Measurements from ENCODE around the gene OTUB2. TPM values are rescaled to one million over a fixed set of nuclear protein-coding genes. Genes with fewer than 3 reads are reported as not detected.

OTUB2 gene
- total RNA-seq, 1 experiment from 2014 or later, result 0.55 TPM

DNA sequence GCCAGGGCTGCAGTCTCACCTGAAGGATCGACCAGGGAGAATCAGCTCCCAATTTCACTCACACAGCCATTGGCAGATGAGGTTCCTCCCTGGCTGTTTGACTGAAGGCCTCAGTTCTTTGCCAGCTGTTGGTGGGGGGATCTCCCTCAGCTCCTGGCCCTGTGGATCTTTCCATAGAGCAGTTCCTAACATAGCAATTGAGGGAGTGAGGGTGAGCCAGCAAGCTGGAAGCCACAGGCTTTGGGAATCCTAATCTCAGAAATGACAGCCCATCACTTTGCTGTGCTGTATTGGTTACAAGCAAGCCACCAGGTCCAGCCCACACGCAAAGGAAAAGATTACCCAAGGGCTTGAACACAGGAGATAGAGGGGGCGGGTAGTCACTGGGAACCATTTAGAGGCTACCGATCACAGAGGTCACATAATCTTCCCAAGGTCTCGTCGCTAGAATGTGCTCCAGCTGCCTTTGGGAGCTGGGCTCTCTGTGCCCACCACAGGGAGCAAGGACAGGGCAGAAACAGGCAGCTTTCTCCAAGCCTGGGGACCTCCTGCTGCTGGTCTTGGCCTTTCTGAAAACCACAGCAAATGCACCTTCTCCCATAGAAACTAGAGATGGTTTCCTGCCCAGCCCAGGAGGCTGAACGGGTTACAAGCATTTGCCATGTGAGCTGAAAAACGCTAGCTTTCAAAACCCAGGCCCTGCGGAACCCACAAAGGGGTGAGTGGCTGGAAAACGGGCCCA, 4.6 kb upstream of the OTUB2 start:
- intact Hi-C loops (cut with micrococcal nuclease; ENCODE audit: unreplicated experiment), result no loop called here
- no TSS peak for BruUV-seq (replicated peaks)
- no peak overlapping the region for H2AFZ ChIP-seq
- H3K4me1 ChIP-seq (replicated peaks; ENCODE audit: insufficient read depth), result peaks cover 29% of the 10 kb centered on the region
- no peaks in the 10 kb centered on the region for H3K36me3 ChIP-seq (ENCODE audit: low read depth)
- no peaks in the 10 kb centered on the region for H3K79me2 ChIP-seq (ENCODE audit: low read depth)
- POLR2A ChIA-PET (ENCODE audit: unreplicated experiment), result no interaction called here
- DNase-seq, result no peak
- no peak for TF ChIP-seq EZH2 (IDR thresholded peaks at IDR 0.05; ENCODE audit: low read depth)
- TF ChIP-seq, protein P1, sequence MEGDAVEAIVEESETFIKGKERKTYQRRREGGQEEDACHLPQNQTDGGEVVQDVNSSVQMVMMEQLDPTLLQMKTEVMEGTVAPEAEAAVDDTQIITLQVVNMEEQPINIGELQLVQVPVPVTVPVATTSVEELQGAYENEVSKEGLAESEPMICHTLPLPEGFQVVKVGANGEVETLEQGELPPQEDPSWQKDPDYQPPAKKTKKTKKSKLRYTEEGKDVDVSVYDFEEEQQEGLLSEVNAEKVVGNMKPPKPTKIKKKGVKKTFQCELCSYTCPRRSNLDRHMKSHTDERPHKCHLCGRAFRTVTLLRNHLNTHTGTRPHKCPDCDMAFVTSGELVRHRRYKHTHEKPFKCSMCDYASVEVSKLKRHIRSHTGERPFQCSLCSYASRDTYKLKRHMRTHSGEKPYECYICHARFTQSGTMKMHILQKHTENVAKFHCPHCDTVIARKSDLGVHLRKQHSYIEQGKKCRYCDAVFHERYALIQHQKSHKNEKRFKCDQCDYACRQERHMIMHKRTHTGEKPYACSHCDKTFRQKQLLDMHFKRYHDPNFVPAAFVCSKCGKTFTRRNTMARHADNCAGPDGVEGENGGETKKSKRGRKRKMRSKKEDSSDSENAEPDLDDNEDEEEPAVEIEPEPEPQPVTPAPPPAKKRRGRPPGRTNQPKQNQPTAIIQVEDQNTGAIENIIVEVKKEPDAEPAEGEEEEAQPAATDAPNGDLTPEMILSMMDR (conservative IDR thresholded peaks at IDR 0.05), result no peak
- no peak overlapping the region for H3K4me2 ChIP-seq
- H3K9me2 ChIP-seq (ENCODE audit: insufficient read depth), result no peaks in the 10 kb centered on the region
- H3K27ac ChIP-seq, result no peak overlapping the region
- H4K20me1 ChIP-seq (ENCODE audit: insufficient read depth), result no peaks in the 10 kb centered on the region
- no peak overlapping the region for H3K4me3 ChIP-seq
- CTCF ChIA-PET, result no interaction called here
- peaks cover 4% of the 10 kb centered on the region; the same call in 1 of the 2 replicates for H3F3A ChIP-seq (ENCODE audit: insufficient read depth, low read depth)
- no peaks in the 10 kb centered on the region for H3K27me3 ChIP-seq (ENCODE audit: insufficient read depth, low read depth)
- H3K9me3 ChIP-seq (ENCODE audit: insufficient read depth, low read depth), result no peaks in the 10 kb centered on the region

DNA sequence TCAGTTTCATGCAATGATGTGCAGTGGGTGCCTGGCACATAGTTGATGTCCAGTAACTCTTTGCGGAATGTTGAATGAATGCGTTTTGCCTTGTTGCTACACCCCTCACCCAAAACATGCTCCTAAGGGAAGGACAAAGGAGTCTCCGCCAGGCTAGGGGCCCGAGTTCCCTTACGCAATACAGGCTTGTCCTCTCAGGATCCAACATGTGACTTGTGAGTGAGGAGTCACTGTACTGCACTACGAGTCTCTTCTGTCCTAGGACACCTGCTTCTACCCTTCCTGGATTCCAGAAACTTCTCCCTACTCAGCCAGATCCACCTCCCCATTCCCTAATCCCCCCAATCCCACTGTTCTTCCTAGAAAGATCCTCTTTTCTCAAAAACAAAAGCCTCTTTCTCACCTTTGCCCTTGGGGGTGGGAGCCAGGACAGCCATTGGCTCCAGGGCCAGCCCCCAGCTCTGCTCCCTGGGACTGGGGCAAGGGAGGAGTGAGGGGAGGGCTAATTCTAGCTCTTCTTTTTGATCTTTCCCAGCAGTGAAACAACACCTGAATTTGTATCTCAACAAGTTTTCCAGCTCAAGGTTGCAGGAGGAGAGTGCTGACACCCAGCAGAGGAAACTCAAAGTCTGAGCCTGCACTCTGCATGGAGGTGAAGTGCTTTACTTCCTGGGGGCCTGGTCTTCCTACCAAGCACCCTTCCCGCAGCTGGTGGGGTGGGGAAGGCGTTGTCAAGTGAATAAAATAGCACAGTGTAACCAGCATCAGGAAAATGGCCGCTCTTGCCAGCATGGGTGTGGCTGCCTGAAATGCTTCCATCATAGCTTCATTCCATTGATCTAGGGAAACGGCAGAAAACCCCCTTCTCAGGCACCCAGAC, 3.4 kb upstream of the OTUB2 start:
- intact Hi-C loops (cut with micrococcal nuclease; ENCODE audit: unreplicated experiment), result no loop called here
- Histone ChIP-seq H3K27me3 (ENCODE audit: insufficient read depth, low read depth) (no peaks in the 10 kb centered on the region), H3K9me2 (ENCODE audit: insufficient read depth) (no peaks in the 10 kb centered on the region), H3F3A (ENCODE audit: insufficient read depth, low read depth) (peaks cover 13% of the 10 kb centered on the region; the same call in 1 of the 2 replicates), H3K9me3 (ENCODE audit: insufficient read depth, low read depth) (no peaks in the 10 kb centered on the region), H3K27ac (no peak overlapping the region), H3K4me2 (no peak overlapping the region), H4K20me1 (ENCODE audit: insufficient read depth) (no peaks in the 10 kb centered on the region), H3K36me3 (ENCODE audit: low read depth) (no peaks in the 10 kb centered on the region), H2AFZ (no peak overlapping the region), H3K4me1 (replicated peaks; ENCODE audit: insufficient read depth) (peaks cover 38% of the 10 kb centered on the region), H3K4me3 (no peak overlapping the region), H3K79me2 (ENCODE audit: low read depth) (no peaks in the 10 kb centered on the region)
- TF ChIP-seq EZH2 (IDR thresholded peaks at IDR 0.05; ENCODE audit: low read depth), result no peak
- TF ChIP-seq, protein P1 (conservative IDR thresholded peaks at IDR 0.05), result no peak
- BruUV-seq (replicated peaks), result no TSS peak
- no peak for DNase-seq
- ChIA-PET POLR2A (ENCODE audit: unreplicated experiment) (no interaction called here), CTCF (no interaction called here)

DNA sequence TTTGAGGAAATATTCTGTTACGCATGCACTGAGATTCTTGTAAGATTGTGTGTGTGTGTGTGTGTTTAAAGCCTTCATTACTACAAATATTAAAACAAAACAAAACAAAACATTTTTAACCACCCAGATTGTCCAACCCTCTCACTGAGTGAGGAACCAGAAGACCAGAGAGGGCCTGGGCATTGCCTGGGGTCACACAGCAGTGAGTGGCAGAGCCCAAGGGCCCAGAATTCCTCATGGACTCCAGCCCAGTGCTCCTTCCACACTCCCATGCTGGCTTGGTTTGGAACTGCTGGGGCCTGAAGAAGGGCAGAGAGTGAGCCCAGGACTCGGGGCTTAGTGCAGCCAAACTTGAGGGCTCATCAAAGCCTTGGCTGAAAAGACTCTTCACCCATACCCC, 1.6 kb upstream of the OTUB2 start:
- Histone ChIP-seq H3K4me3 (no peak overlapping the region), H3F3A (ENCODE audit: insufficient read depth, low read depth) (peaks cover 19% of the 10 kb centered on the region; the same call in 1 of the 2 replicates), H3K27ac (no peak overlapping the region), H3K4me2 (no peak overlapping the region), H3K9me3 (ENCODE audit: insufficient read depth, low read depth) (no peaks in the 10 kb centered on the region), H3K36me3 (ENCODE audit: low read depth) (no peaks in the 10 kb centered on the region), H3K27me3 (ENCODE audit: insufficient read depth, low read depth) (no peaks in the 10 kb centered on the region), H4K20me1 (ENCODE audit: insufficient read depth) (no peaks in the 10 kb centered on the region), H3K79me2 (ENCODE audit: low read depth) (no peaks in the 10 kb centered on the region), H3K9me2 (ENCODE audit: insufficient read depth) (no peaks in the 10 kb centered on the region), H2AFZ (no peak overlapping the region), H3K4me1 (replicated peaks; ENCODE audit: insufficient read depth) (peaks cover 29% of the 10 kb centered on the region)
- no TSS peak for BruUV-seq (replicated peaks)
- CTCF ChIA-PET, result no interaction called here
- intact Hi-C loops (cut with micrococcal nuclease; ENCODE audit: unreplicated experiment), result no loop called here
- TF ChIP-seq EZH2 (IDR thresholded peaks at IDR 0.05; ENCODE audit: low read depth), result no peak
- TF ChIP-seq, protein P1 (conservative IDR thresholded peaks at IDR 0.05), result no peak
- no peak for DNase-seq
- POLR2A ChIA-PET (ENCODE audit: unreplicated experiment), result no interaction called here
